Measurements from ENCODE around the gene PCDH9. TPM values are rescaled to one million over a fixed set of nuclear protein-coding genes. Genes with fewer than 3 reads are reported as not detected.

The PCDH9 gene
- total and polyA plus RNA-seq, 2 experiments from 2014 or later = 0.31 to 0.52 TPM

DNA sequence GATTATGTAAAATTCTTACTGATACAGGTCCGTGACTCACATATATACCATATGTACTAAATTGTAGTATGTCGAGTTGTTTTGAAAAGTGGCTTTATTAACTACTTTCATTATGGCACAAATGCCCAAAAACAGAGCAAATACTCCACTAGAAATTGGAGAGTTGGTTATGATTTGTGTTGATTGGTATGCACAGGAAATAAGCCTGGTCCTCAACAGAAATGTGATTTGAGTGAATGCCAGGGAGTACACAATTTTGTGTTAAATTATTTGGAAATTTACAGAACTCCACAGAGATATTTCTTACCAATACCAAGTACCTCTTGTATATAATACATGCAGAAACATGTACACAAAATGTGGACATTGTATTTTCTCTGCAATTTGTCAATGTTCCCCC is 676.7 kb downstream of the PCDH9 start:
- no peak for DNase-seq (ENCODE audit: low spot score)
- Mint-ChIP-seq H3K9me3 (no peaks in the 10 kb centered on the region), H3K4me3 (no peak overlapping the region), H3K27ac (no peak overlapping the region), H3K36me3 (ENCODE audit: low read depth) (no peaks in the 10 kb centered on the region), H3K4me1 (no peaks in the 10 kb centered on the region), H3K27me3 (ENCODE audit: insufficient read depth, low read depth, poor library complexity) (no peaks in the 10 kb centered on the region)
- H3K9me2 ChIP-seq (ENCODE audit: insufficient read depth) = no peaks in the 10 kb centered on the region
- no peak overlapping the region for H3K4me3 ChIP-seq
- H3K27ac ChIP-seq (ENCODE audit: low read depth) = no peak overlapping the region
- no peak overlapping the region for H2AFZ ChIP-seq
- TF ChIP-seq, protein P1, sequence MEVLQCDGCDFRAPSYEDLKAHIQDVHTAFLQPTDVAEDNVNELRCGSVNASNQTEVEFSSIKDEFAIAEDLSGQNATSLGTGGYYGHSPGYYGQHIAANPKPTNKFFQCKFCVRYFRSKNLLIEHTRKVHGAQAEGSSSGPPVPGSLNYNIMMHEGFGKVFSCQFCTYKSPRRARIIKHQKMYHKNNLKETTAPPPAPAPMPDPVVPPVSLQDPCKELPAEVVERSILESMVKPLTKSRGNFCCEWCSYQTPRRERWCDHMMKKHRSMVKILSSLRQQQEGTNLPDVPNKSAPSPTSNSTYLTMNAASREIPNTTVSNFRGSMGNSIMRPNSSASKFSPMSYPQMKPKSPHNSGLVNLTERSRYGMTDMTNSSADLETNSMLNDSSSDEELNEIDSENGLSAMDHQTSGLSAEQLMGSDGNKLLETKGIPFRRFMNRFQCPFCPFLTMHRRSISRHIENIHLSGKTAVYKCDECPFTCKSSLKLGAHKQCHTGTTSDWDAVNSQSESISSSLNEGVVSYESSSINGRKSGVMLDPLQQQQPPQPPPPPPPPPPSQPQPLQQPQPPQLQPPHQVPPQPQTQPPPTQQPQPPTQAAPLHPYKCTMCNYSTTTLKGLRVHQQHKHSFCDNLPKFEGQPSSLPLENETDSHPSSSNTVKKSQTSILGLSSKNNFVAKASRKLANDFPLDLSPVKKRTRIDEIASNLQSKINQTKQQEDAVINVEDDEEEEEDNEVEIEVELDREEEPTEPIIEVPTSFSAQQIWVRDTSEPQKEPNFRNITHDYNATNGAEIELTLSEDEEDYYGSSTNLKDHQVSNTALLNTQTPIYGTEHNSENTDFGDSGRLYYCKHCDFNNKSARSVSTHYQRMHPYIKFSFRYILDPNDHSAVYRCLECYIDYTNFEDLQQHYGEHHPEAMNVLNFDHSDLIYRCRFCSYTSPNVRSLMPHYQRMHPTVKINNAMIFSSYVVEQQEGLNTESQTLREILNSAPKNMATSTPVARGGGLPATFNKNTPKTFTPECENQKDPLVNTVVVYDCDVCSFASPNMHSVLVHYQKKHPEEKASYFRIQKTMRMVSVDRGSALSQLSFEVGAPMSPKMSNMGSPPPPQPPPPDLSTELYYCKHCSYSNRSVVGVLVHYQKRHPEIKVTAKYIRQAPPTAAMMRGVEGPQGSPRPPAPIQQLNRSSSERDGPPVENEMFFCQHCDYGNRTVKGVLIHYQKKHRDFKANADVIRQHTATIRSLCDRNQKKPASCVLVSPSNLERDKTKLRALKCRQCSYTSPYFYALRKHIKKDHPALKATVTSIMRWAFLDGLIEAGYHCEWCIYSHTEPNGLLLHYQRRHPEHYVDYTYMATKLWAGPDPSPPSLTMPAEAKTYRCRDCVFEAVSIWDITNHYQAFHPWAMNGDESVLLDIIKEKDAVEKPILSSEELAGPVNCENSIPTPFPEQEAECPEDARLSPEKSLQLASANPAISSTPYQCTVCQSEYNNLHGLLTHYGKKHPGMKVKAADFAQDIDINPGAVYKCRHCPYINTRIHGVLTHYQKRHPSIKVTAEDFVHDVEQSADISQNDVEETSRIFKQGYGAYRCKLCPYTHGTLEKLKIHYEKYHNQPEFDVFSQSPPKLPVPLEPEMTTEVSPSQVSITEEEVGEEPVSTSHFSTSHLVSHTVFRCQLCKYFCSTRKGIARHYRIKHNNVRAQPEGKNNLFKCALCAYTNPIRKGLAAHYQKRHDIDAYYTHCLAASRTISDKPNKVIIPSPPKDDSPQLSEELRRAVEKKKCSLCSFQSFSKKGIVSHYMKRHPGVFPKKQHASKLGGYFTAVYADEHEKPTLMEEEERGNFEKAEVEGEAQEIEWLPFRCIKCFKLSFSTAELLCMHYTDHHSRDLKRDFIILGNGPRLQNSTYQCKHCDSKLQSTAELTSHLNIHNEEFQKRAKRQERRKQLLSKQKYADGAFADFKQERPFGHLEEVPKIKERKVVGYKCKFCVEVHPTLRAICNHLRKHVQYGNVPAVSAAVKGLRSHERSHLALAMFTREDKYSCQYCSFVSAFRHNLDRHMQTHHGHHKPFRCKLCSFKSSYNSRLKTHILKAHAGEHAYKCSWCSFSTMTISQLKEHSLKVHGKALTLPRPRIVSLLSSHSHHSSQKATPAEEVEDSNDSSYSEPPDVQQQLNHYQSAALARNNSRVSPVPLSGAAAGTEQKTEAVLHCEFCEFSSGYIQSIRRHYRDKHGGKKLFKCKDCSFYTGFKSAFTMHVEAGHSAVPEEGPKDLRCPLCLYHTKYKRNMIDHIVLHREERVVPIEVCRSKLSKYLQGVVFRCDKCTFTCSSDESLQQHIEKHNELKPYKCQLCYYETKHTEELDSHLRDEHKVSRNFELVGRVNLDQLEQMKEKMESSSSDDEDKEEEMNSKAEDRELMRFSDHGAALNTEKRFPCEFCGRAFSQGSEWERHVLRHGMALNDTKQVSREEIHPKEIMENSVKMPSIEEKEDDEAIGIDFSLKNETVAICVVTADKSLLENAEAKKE (CRISPR knock-in tag; IDR thresholded peaks at IDR 0.05) = no peak
- TF ChIP-seq, protein P2, sequence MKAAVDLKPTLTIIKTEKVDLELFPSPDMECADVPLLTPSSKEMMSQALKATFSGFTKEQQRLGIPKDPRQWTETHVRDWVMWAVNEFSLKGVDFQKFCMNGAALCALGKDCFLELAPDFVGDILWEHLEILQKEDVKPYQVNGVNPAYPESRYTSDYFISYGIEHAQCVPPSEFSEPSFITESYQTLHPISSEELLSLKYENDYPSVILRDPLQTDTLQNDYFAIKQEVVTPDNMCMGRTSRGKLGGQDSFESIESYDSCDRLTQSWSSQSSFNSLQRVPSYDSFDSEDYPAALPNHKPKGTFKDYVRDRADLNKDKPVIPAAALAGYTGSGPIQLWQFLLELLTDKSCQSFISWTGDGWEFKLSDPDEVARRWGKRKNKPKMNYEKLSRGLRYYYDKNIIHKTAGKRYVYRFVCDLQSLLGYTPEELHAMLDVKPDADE (IDR thresholded peaks at IDR 0.05) = no peak
- TF ChIP-seq EZH2phosphoT487 (IDR thresholded peaks at IDR 0.05; ENCODE audit: unreplicated experiment) (no peak), EZH2 (IDR thresholded peaks at IDR 0.05; ENCODE audit: low read depth, unreplicated experiment) (no peak), JUNB (IDR thresholded peaks at IDR 0.05; ENCODE audit: unreplicated experiment) (no peak), POLR2AphosphoS5 (IDR thresholded peaks at IDR 0.05; ENCODE audit: low read depth) (no peak), ZNF331 (CRISPR knock-in tag; IDR thresholded peaks at IDR 0.05; ENCODE audit: low read depth) (no peak), ZNF114 (CRISPR knock-in tag; IDR thresholded peaks at IDR 0.05) (no peak)
- TF ChIP-seq, protein P3, sequence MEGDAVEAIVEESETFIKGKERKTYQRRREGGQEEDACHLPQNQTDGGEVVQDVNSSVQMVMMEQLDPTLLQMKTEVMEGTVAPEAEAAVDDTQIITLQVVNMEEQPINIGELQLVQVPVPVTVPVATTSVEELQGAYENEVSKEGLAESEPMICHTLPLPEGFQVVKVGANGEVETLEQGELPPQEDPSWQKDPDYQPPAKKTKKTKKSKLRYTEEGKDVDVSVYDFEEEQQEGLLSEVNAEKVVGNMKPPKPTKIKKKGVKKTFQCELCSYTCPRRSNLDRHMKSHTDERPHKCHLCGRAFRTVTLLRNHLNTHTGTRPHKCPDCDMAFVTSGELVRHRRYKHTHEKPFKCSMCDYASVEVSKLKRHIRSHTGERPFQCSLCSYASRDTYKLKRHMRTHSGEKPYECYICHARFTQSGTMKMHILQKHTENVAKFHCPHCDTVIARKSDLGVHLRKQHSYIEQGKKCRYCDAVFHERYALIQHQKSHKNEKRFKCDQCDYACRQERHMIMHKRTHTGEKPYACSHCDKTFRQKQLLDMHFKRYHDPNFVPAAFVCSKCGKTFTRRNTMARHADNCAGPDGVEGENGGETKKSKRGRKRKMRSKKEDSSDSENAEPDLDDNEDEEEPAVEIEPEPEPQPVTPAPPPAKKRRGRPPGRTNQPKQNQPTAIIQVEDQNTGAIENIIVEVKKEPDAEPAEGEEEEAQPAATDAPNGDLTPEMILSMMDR (conservative IDR thresholded peaks at IDR 0.05; ENCODE audit: low read depth in 2 of 2) = no peak
- no peaks in the 10 kb centered on the region for H3K79me2 ChIP-seq (replicated peaks; ENCODE audit: insufficient read depth)
- no peak overlapping the region for H3K4me2 ChIP-seq
- H4K20me1 ChIP-seq (replicated peaks; ENCODE audit: insufficient read depth) = no peaks in the 10 kb centered on the region
- no peaks in the 10 kb centered on the region for H3F3A ChIP-seq (replicated peaks; ENCODE audit: low read depth)
- H3K36me3 ChIP-seq (ENCODE audit: insufficient read depth) = no peaks in the 10 kb centered on the region
- no peaks in the 10 kb centered on the region for H3K27me3 ChIP-seq (ENCODE audit: insufficient read depth)
- no peak for ATAC-seq
- H3K4me1 ChIP-seq (ENCODE audit: insufficient read depth) = no peaks in the 10 kb centered on the region

All from GM23338 (cell line).